ENCODE measurements around the gene NFIB. TPM values are rescaled to one million over a fixed set of nuclear protein-coding genes. Genes with fewer than 3 reads are reported as not detected.
A peak's percentile ranks its signal among the peaks of the same experiment; 100 is the strongest.

NFIB gene
- total RNA-seq, 1 donor from 2014 or later, result 11.6 TPM

GRCh38 chr9:14354201-14354600 is 40.3 kb upstream of the NFIB start:
- Histone ChIP-seq H3K36me3 (ENCODE audit: control insufficient read depth, insufficient read depth, low read length) (no peaks in the 10 kb centered on the region), H3K27me3 (ENCODE audit: control insufficient read depth, insufficient read depth, low read length) (no peaks in the 10 kb centered on the region), H3K4me3 (ENCODE audit: low read depth, low read length) (no peak overlapping the region)
- FAIRE-seq, result no peak
- no peak for TF ChIP-seq CTCF (IDR thresholded peaks at IDR 0.05; ENCODE audit: insufficient read depth, low read length, severe bottlenecking)
- DNase-seq (ENCODE audit: low read depth), result no peak

GRCh38 chr9:14353222-14354056 is 39.5 kb upstream of the NFIB start:
- Histone ChIP-seq H3K27me3 (ENCODE audit: control insufficient read depth, insufficient read depth, low read length) (no peaks in the 10 kb centered on the region), H3K4me3 (ENCODE audit: low read depth, low read length) (no peak overlapping the region), H3K36me3 (ENCODE audit: control insufficient read depth, insufficient read depth, low read length) (no peaks in the 10 kb centered on the region)
- FAIRE-seq, result no peak
- TF ChIP-seq CTCF (IDR thresholded peaks at IDR 0.05; ENCODE audit: insufficient read depth, low read length, severe bottlenecking), result peak; percentile 92
- peak; percentile 49 for DNase-seq (ENCODE audit: low read depth)

GRCh38 chr9:14352503-14352902 is 38.6 kb upstream of the NFIB start:
- no peak for FAIRE-seq
- Histone ChIP-seq H3K36me3 (ENCODE audit: control insufficient read depth, insufficient read depth, low read length) (no peaks in the 10 kb centered on the region), H3K27me3 (ENCODE audit: control insufficient read depth, insufficient read depth, low read length) (no peaks in the 10 kb centered on the region), H3K4me3 (ENCODE audit: low read depth, low read length) (no peak overlapping the region)
- DNase-seq (ENCODE audit: low read depth), result no peak
- TF ChIP-seq CTCF (IDR thresholded peaks at IDR 0.05; ENCODE audit: insufficient read depth, low read length, severe bottlenecking), result no peak

GRCh38 chr9:14351221-14351836 is 37.4 kb upstream of the NFIB start:
- H3K4me3 ChIP-seq (ENCODE audit: low read depth, low read length), result no peak overlapping the region
- no peak for FAIRE-seq
- DNase-seq (ENCODE audit: low read depth), result no peak
- H3K27me3 ChIP-seq (ENCODE audit: control insufficient read depth, insufficient read depth, low read length), result peaks cover 4% of the 10 kb centered on the region
- H3K36me3 ChIP-seq (ENCODE audit: control insufficient read depth, insufficient read depth, low read length), result no peaks in the 10 kb centered on the region
- TF ChIP-seq CTCF (IDR thresholded peaks at IDR 0.05; ENCODE audit: insufficient read depth, low read length, severe bottlenecking), result no peak

GRCh38 chr9:14350754-14351153 is 36.8 kb upstream of the NFIB start:
- no peak for DNase-seq (ENCODE audit: low read depth)
- no peak for TF ChIP-seq CTCF (IDR thresholded peaks at IDR 0.05; ENCODE audit: insufficient read depth, low read length, severe bottlenecking)
- no peak overlapping the region for H3K4me3 ChIP-seq (ENCODE audit: low read depth, low read length)
- peaks cover 7% of the 10 kb centered on the region for H3K27me3 ChIP-seq (ENCODE audit: control insufficient read depth, insufficient read depth, low read length)
- no peaks in the 10 kb centered on the region for H3K36me3 ChIP-seq (ENCODE audit: control insufficient read depth, insufficient read depth, low read length)
- no peak for FAIRE-seq

All from bronchial epithelial cell (primary cell).